K562 (cell line): Measurements from ENCODE around the gene ZNF441. TPM values are rescaled to one million over a fixed set of nuclear protein-coding genes. Genes with fewer than 3 reads are reported as not detected.

Source experiments
- CXXC5 ChIP-seq: fragments of 250-450 bp; sonication (Bioruptor Pico); IDR thresholded peaks from 2 replicates; pipeline ENCODE4 v1.8.0; 2022; ENCODE audit warnings: inconsistent platforms, mild to moderate bottlenecking, moderate library complexity
- ELF2 ChIP-seq: fragments of 250-450 bp; sonication (Bioruptor Pico); IDR thresholded peaks from 2 replicates; pipeline ENCODE4 v1.5.0; 2021; ENCODE audit warnings: mild to moderate bottlenecking
- GATAD2B ChIP-seq: fragments of 450-650 bp; IDR thresholded peaks from 2 replicates; pipeline ENCODE4 v1.6.1; 2017; ENCODE audit warnings: mild to moderate bottlenecking, borderline replicate concordance
- MYBL2 ChIP-seq, 2 experiments: fragments of 450-650 bp in 1 of 2; sonication (generic) in 1 of 2; formaldehyde crosslinking in 1 of 2; IDR thresholded peaks; 2 replicates each; pipeline versions ENCODE4 v1.6.1 to v1.8.1; 2017 to 2022; ENCODE audit warnings: borderline replicate concordance in 1 of 2, inconsistent platforms in 1 of 2, low read depth in 1 of 2, mild to moderate bottlenecking in 1 of 2, missing genetic modification reagents in 1 of 2, moderate library complexity in 1 of 2
- NEUROD1 ChIP-seq: fragments of 150-350 bp; IDR thresholded peaks from 2 replicates; pipeline ENCODE4 v1.6.1; 2014; ENCODE audit warnings: borderline replicate concordance, low read length, low read depth; ENCODE audit not compliant: partially characterized antibody
- SMARCB1 ChIP-seq: IDR thresholded peaks from 2 replicates; pipeline ENCODE4 v1.6.1; 2011; ENCODE audit warnings: improper control_type of control experiment, low read depth; ENCODE audit not compliant: insufficient read length
- TAF15 ChIP-seq: fragments of 200-400 bp; formaldehyde crosslinking; IDR thresholded peaks from 2 replicates; pipeline ENCODE4 v1.6.1; 2017; ENCODE audit warnings: mild to moderate bottlenecking, low read depth, low read length, moderate library complexity
- ZFP30 ChIP-seq: fragments of 250-450 bp; sonication (Bioruptor Pico); IDR thresholded peaks from 2 replicates; pipeline ENCODE4 v1.8.0; 2022; ENCODE audit warnings: moderate library complexity, mild to moderate bottlenecking, inconsistent platforms, borderline replicate concordance
- ZNF134 ChIP-seq: fragments of 250-450 bp; sonication (Bioruptor Pico); conservative IDR thresholded peaks from 2 replicates; pipeline ENCODE4 v1.4.0; 2020
- ZNF197 ChIP-seq: fragments of 200-800 bp; sonication (Bioruptor generic); IDR thresholded peaks from 2 replicates; pipeline ENCODE4 v1.6.1; 2016; ENCODE audit warnings: low read depth, missing genetic modification characterization, missing compliant biosample characterization
- ZNF24 ChIP-seq: fragments of 450-650 bp; IDR thresholded peaks from 2 replicates; pipeline ENCODE4 v1.6.1; 2016
- ZNF354B ChIP-seq: fragments of 250-450 bp; sonication (Bioruptor Pico); IDR thresholded peaks from 2 replicates; pipeline ENCODE4 v1.4.0; 2020
- ZNF384 ChIP-seq: IDR thresholded peaks from 2 replicates; pipeline ENCODE4 v1.6.1; 2012; ENCODE audit warnings: low read depth, low read length, improper control_type of control experiment
- ZNF696 ChIP-seq: fragments of 250-450 bp; sonication (Bioruptor Pico); conservative IDR thresholded peaks from 2 replicates; pipeline ENCODE4 v1.4.0; 2020; ENCODE audit warnings: mild to moderate bottlenecking, moderate library complexity
- polyA plus RNA-seq, 8 experiments: library from polyadenylated mRNA; depleted of rRNA in 4 of 8; stranded (reverse) in 5 of 8; unstranded in 3 of 8; fragments of >200 nt; fragmentation: Nextera tagmentation in 2 of 8; fragmentation: Illumina TruSeq in 1 of 8; extraction: Ambion mirVana in 2 of 8; extraction: Trizol in 1 of 8; gene quantifications; 2 replicates each; pipeline versions ENCODE4 v1.2.1 to v1.2.3, GENCODE V29; 2011 to 2014; ENCODE audit warnings: inconsistent platforms in 1 of 8, missing spikeins in 1 of 8
- total RNA-seq, 7 experiments: library from RNA; depleted of rRNA in 6 of 7; stranded (reverse); fragments of >200 nt in 6 of 7; fragmentation: Illumina TruSeq in 2 of 7; extraction: Trizol in 2 of 7; gene quantifications; 2 replicates each; pipeline versions ENCODE4 v1.2.1 to v1.2.3, GENCODE V29; 2011 to 2021; ENCODE audit warnings: low replicate concordance in 1 of 7

ZNF441 gene
- total and polyA plus RNA-seq, 9 of the 15 experiments (the other 6 are each of a cell fraction or from before 2014, with no cell fraction given) = 1.9 to 14.0 (median 7.8) TPM

DNA sequence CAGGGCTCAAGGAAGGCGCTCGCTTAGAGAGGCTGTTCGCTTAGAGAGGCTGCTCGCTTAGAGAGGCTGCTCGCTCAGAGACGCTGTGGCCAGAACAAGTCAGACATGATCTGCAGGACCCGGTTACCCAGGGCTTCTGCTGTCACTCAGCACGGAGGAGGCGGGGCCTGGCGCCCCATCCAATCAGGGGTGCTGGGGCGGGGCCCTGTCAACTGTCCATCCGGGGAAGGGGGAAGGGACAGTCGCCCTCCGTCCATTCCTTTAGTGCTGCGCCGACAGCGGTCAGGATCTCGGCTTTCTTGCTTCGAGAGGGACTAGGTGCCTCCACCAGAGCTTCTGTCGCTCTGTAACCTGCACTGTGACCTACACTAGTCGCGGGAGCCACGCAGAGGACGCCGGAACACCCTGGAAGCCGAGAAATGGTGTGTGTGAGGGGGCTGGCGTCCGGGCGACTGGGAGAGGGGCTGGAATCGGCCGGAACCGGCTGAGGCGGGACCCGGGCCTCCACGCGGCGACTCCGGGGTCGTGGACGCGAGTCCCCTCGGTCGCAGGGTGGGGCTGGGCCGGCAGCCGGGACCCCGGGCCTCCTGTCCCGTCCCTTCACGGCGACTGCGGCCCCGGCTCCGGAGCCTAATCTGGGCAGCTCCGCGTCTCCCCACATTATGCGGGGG is 47.4 kb downstream of the ZNF441 start, which contains the start of gene ZNF440 (continued):
- TF ChIP-seq SMARCB1 = no peak
- no peak for TF ChIP-seq ELF2 (CRISPR knock-in tag)
- TF ChIP-seq NEUROD1 = no peak
- TF ChIP-seq ZNF384 = no peak
- no peak for TF ChIP-seq ZNF354B (CRISPR knock-in tag)
- no peak for TF ChIP-seq MYBL2 (IDR thresholded peaks at IDR 0.05; ENCODE audit: low read depth)
- no peak for TF ChIP-seq MYBL2 (CRISPR knock-in tag; IDR thresholded peaks at IDR 0.05; ENCODE audit: borderline replicate concordance)
- TF ChIP-seq ZNF24 = peak; percentile 43; the same call in 1 of the 2 replicates
- TF ChIP-seq ZFP30 (CRISPR knock-in tag) = no peak
- TF ChIP-seq TAF15 = no peak
- no peak for TF ChIP-seq ZNF197 (CRISPR knock-in tag)
- TF ChIP-seq GATAD2B = no peak
- no peak for TF ChIP-seq ZNF696
- TF ChIP-seq ZNF134 (CRISPR knock-in tag) = no peak
- peak; percentile 50 for TF ChIP-seq CXXC5 (CRISPR knock-in tag)
